MM.1S (cell line): ENCODE measurements around the gene TFEB.

Source experiments
- DNase-seq: peaks from one replicate; pipeline ENCODE4 v3.0.0-alpha.2; 2015
- H2AFZ ChIP-seq: fragments of 300-600 bp; sonication (generic); 2 replicates; pipeline ENCODE4 v1.6.0; 2016; ENCODE audit warnings: antibody characterized with exemption, low read length
- H3F3A ChIP-seq: fragments of 300-600 bp; sonication (generic); 2 replicates; pipeline ENCODE4 v1.6.1; 2016; ENCODE audit warnings: mild to moderate bottlenecking, antibody characterized with exemption, low read length, moderate library complexity, mixed read lengths; ENCODE audit not compliant: insufficient read depth
- H3K27ac ChIP-seq: fragments of 300-600 bp; sonication (generic); 2 replicates; pipeline ENCODE4 v1.5.1; 2016; ENCODE audit warnings: mild to moderate bottlenecking, low read length
- H3K27me3 ChIP-seq: fragments of 300-600 bp; sonication (generic); replicated peaks from 2 replicates; pipeline ENCODE4 v1.6.0; 2016; ENCODE audit warnings: low read length; ENCODE audit not compliant: insufficient read depth
- H3K36me3 ChIP-seq: fragments of 300-600 bp; sonication (generic); replicated peaks from 2 replicates; pipeline ENCODE4 v1.6.1; 2016; ENCODE audit warnings: mild to moderate bottlenecking, low read length, mixed read lengths; ENCODE audit not compliant: insufficient read depth
- H3K4me1 ChIP-seq: fragments of 300-600 bp; sonication (generic); 2 replicates; pipeline ENCODE4 v1.6.1; 2016; ENCODE audit warnings: low read length, mixed read lengths
- H3K4me2 ChIP-seq: fragments of 300-600 bp; sonication (generic); 2 replicates; pipeline ENCODE4 v1.6.0; 2016; ENCODE audit warnings: low read depth, low read length
- H3K4me3 ChIP-seq: fragments of 300-600 bp; sonication (generic); 2 replicates; pipeline ENCODE4 v1.5.1; 2016; ENCODE audit warnings: low read length, mixed read lengths
- H3K79me2 ChIP-seq: fragments of 300-600 bp; sonication (generic); 2 replicates; pipeline ENCODE4 v1.6.1; 2016; ENCODE audit warnings: mixed run types, low read length, mixed read lengths
- H3K9ac ChIP-seq: fragments of 300-600 bp; sonication (generic); 2 replicates; pipeline ENCODE4 v1.6.1; 2016; ENCODE audit warnings: low read length, mixed read lengths
- H3K9me2 ChIP-seq: fragments of 300-600 bp; sonication (generic); replicated peaks from 2 replicates; pipeline ENCODE4 v1.6.1; 2016; ENCODE audit warnings: mild to moderate bottlenecking, low read length, mixed read lengths; ENCODE audit not compliant: insufficient read depth
- H3K9me3 ChIP-seq: fragments of 300-600 bp; sonication (generic); replicated peaks from 2 replicates; pipeline ENCODE4 v1.6.1; 2016; ENCODE audit warnings: mild to moderate bottlenecking, low read length, mixed read lengths; ENCODE audit not compliant: insufficient read depth
- H4K20me1 ChIP-seq: fragments of 300-600 bp; sonication (generic); 2 replicates; pipeline ENCODE4 v1.6.1; 2016; ENCODE audit warnings: mild to moderate bottlenecking, low read length, moderate library complexity, mixed read lengths; ENCODE audit not compliant: insufficient read depth
- EZH2 ChIP-seq: fragments of 300-600 bp; sonication (generic); optimal IDR thresholded peaks from 2 replicates; pipeline ENCODE3; 2017; ENCODE audit warnings: low read depth, mild to moderate bottlenecking, antibody characterized with exemption, low read length, mixed read lengths
- EZH2phosphoT487 ChIP-seq: fragments of 300-600 bp; sonication (generic); IDR thresholded peaks from 2 replicates; pipeline ENCODE4 v1.6.1; 2018; ENCODE audit warnings: antibody characterized with exemption, low read length
- TF ChIP-seq, protein P1 (sequence below): fragments of 300-600 bp; sonication (generic); IDR thresholded peaks from 2 replicates; pipeline ENCODE4 v1.5.1; 2016; ENCODE audit warnings: antibody characterized with exemption, low read length, mixed read lengths

TFEB gene

DNA sequence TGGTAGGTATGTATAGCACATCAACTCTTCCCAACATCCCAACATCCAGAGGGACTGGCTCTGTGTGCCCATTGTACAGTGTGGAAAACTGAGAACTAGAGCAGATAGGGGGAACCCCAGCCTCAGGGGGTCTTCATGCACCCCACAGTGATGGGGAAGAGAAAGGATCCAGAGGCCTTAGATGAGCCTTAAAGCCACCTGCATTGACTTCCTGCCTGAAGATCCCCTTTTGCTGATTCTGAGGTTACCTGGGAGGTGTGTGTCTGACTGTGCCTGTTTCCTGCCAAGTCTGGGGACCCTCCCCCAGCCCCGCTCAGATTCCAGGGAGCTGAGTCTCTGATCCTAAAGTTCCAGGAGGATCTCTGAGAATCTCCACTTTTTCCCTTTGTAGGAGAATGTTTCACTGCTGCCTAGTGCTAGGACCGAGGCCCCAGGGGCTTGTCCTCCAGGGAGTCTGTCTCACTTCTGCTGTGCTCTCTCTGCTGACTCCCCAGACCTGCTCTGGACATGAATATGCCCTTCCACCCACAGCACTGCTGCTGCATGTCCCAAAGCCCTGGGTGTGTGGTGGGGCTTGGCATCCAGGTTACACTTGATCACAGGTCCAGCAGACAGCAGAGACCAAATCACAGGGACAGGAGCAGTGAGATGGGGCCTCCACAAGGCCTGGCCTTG lies 24.6 kb upstream of the TFEB start:
- Histone ChIP-seq H3K36me3 (no peaks in the 10 kb centered on the region), H3F3A (no peaks in the 10 kb centered on the region), H3K27me3 (0 out of 2 replicates have a peak, but pooled peaks cover 3% of the 10 kb centered on the region), H4K20me1 (no peaks in the 10 kb centered on the region), H2AFZ (no peak overlapping the region), H3K27ac (no peak overlapping the region), H3K4me1 (no peaks in the 10 kb centered on the region), H3K79me2 (no peaks in the 10 kb centered on the region), H3K9me3 (no peaks in the 10 kb centered on the region), H3K4me2 (no peak overlapping the region), H3K4me3 (no peak overlapping the region), H3K9ac (no peak overlapping the region), H3K9me2 (no peaks in the 10 kb centered on the region)
- DNase-seq = no peak
- TF ChIP-seq EZH2 = no peak
- TF ChIP-seq, protein P1, sequence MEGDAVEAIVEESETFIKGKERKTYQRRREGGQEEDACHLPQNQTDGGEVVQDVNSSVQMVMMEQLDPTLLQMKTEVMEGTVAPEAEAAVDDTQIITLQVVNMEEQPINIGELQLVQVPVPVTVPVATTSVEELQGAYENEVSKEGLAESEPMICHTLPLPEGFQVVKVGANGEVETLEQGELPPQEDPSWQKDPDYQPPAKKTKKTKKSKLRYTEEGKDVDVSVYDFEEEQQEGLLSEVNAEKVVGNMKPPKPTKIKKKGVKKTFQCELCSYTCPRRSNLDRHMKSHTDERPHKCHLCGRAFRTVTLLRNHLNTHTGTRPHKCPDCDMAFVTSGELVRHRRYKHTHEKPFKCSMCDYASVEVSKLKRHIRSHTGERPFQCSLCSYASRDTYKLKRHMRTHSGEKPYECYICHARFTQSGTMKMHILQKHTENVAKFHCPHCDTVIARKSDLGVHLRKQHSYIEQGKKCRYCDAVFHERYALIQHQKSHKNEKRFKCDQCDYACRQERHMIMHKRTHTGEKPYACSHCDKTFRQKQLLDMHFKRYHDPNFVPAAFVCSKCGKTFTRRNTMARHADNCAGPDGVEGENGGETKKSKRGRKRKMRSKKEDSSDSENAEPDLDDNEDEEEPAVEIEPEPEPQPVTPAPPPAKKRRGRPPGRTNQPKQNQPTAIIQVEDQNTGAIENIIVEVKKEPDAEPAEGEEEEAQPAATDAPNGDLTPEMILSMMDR = no peak

DNA sequence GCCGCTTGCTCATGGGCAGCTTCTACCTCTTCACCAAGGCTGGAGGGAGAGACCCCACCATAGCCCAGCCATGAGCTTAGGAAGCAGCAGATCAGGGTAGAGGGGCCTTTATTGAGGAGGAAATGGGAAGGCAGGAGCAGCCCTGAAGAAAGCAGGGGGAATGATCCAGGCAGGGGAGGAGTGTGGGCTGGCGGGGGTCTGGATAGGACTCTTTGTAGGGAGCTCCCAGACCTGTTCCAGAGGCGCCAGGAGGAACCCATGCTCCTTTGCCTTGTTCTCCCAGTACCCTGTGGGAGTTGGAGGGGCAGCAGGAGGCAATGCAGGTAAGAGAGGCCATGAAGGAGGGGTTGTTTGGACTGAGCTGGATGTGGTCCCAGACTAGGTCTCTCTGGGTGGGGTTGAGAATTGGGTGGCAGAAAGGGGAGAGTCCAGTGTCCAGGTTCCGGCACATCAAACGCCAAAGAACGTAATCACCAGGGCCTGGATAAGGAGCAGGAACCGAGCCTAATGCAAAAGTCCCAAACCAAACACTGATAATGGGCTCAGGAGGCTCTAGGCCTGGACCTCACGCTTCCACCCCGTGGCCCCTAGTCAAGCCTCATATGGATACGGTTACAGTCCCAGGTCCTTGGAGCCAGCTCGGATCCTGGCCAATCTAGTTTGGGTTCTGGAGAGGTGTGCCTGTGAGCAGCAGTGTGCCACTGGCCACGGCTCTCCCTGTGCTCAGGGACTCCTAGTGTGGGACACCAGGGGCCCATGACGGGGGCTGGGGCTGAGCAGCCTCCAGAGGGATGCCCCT lies 23.9 kb upstream of the TFEB start:
- H3K79me2 ChIP-seq = no peaks in the 10 kb centered on the region
- DNase-seq = no peak
- H3K27me3 ChIP-seq = 0 out of 2 replicates have a peak, but pooled peaks cover 3% of the 10 kb centered on the region
- H3K27ac ChIP-seq = no peak overlapping the region
- H3K9me2 ChIP-seq = no peaks in the 10 kb centered on the region
- no peaks in the 10 kb centered on the region for H4K20me1 ChIP-seq
- H3K9me3 ChIP-seq = no peaks in the 10 kb centered on the region
- no peak for TF ChIP-seq EZH2
- no peak for TF ChIP-seq EZH2phosphoT487
- TF ChIP-seq, protein P1 = no peak
- H3K9ac ChIP-seq = no peak overlapping the region
- no peaks in the 10 kb centered on the region for H3K4me1 ChIP-seq
- no peaks in the 10 kb centered on the region for H3K36me3 ChIP-seq
- H3F3A ChIP-seq = no peaks in the 10 kb centered on the region
- H3K4me2 ChIP-seq = no peak overlapping the region
- no peak overlapping the region for H3K4me3 ChIP-seq
- no peak overlapping the region for H2AFZ ChIP-seq

DNA sequence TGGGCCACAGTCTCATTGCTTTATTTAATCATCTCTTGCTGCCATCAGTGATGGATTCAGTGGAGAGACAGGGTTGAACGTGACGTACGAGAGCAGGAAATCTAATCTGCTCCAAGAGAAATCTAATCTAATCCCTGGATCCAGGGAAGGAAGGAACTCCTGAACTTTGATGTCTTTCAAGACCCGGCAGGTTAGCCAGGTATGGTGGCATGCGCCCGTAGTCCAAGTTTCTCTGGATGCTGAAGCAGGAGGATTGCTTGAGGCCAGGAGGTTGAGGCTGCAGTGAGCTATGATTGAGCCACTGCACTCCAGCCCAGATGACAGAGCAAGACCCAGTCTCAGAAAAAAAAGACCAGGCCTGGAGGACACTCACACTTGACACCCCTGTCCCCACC lies 23.2 kb upstream of the TFEB start:
- Histone ChIP-seq H2AFZ (no peak overlapping the region), H3K4me2 (no peak overlapping the region), H3K27me3 (0 out of 2 replicates have a peak, but pooled peaks cover 3% of the 10 kb centered on the region), H3K79me2 (no peaks in the 10 kb centered on the region), H4K20me1 (no peaks in the 10 kb centered on the region), H3K9me2 (no peaks in the 10 kb centered on the region), H3K4me1 (no peaks in the 10 kb centered on the region), H3K9ac (no peak overlapping the region), H3K9me3 (no peaks in the 10 kb centered on the region), H3K4me3 (no peak overlapping the region), H3K36me3 (no peaks in the 10 kb centered on the region), H3K27ac (no peak overlapping the region), H3F3A (no peaks in the 10 kb centered on the region)
- DNase-seq = no peak
- TF ChIP-seq EZH2phosphoT487 (no peak), EZH2 (no peak)
- TF ChIP-seq, protein P1 = no peak
